Spleen (tissue), 11 donors: ENCODE results near the gene MYO3B. TPM values are rescaled to one million over a fixed set of nuclear protein-coding genes. Genes with fewer than 3 reads are reported as not detected.

Experiments used
- DNase-seq: peaks from one replicate; pipeline ENCODE4 v3.0.0-alpha.2; 2020
- H3K27ac ChIP-seq, 8 donors: fragments of 200-600 bp; sonication (generic) in 7 of 8; 1 replicate in 4 of 8; 2 replicates in 4 of 8; pipeline versions ENCODE4 v1.5.0 to v1.8.0; 2016 to 2021; ENCODE audit warnings: inconsistent platforms in 4 of 8, mild to moderate bottlenecking in 4 of 8, moderate library complexity in 1 of 8
- H3K27me3 ChIP-seq, 7 donors: fragments of 200-600 bp; sonication (generic) in 6 of 7; replicated peaks in 1 of 7; 1 replicate in 4 of 7; 2 replicates in 3 of 7; pipeline versions ENCODE4 v1.5.0 to v1.8.0; 2016 to 2021; ENCODE audit warnings: inconsistent platforms in 3 of 7, mild to moderate bottlenecking in 1 of 7
- H3K36me3 ChIP-seq, 6 donors: fragments of 200-600 bp; sonication (generic) in 5 of 6; 1 replicate in 4 of 6; 2 replicates in 2 of 6; pipeline versions ENCODE4 v1.5.0 to v1.8.0; 2016 to 2021; ENCODE audit warnings: inconsistent platforms in 2 of 6
- H3K4me1 ChIP-seq, 6 donors: fragments of 200-600 bp; sonication (generic) in 5 of 6; 1 replicate in 3 of 6; 2 replicates in 3 of 6; pipeline versions ENCODE4 v1.5.0 to v1.8.0; 2016 to 2021; ENCODE audit warnings: inconsistent platforms in 3 of 6
- H3K4me3 ChIP-seq, 8 donors: fragments of 200-600 bp; sonication (generic) in 7 of 8; 1 replicate in 4 of 8; 2 replicates in 4 of 8; pipeline versions ENCODE4 v1.5.0 to v1.8.0; 2016 to 2021; ENCODE audit warnings: inconsistent platforms in 4 of 8, mild to moderate bottlenecking in 4 of 8, moderate library complexity in 2 of 8
- H3K9me3 ChIP-seq, 8 donors: fragments of 200-600 bp; sonication (generic) in 7 of 8; 1 replicate in 4 of 8; 2 replicates in 4 of 8; pipeline versions ENCODE4 v1.5.0 to v1.8.0; 2016 to 2021; ENCODE audit warnings: inconsistent platforms in 4 of 8
- POLR2A ChIP-seq, 3 donors: fragments of 450-650 bp; IDR thresholded peaks; one replicate each; pipeline ENCODE4 v1.5.1; 2017; ENCODE audit warnings: antibody characterized with exemption in 3 of 3, mild to moderate bottlenecking in 1 of 3
- POLR2AphosphoS5 ChIP-seq, 3 donors: sonication (generic); formaldehyde crosslinking; IDR thresholded peaks; one replicate each; pipeline ENCODE4 v1.5.1; 2017; ENCODE audit warnings: antibody characterized with exemption in 3 of 3
- WGBS, 5 donors: extraction: QIAGEN DNeasy Blood & Tissue Kit in 3 of 5; methylation state at CpG; one replicate each; pipeline versions ENCODE4 v1.1.5 to v1.1.7; 2013 to 2018; 5-methylcytosine and 5-hydroxymethylcytosine counted together
- intact Hi-C: fragments of 100-400 bp; cut with DNase I; formaldehyde crosslinking; loops from one replicate; pipeline ENCODE4 v1.15.0; 2023; ENCODE audit warnings: low total_unique reads
- polyA plus RNA-seq, 3 donors: library from polyadenylated mRNA; stranded (reverse); fragments of 200-250 nt; gene quantifications; one replicate each; pipeline ENCODE4 v1.2.1, GENCODE V29; 2013
- total RNA-seq, 7 donors: library from RNA; depleted of rRNA in 3 of 7; stranded (reverse); fragments of >200 nt in 3 of 7; fragmentation: NEBNext Ultra II Directional in 4 of 7; extraction: Animal tissue kit (Norgen Biotek cat#: 25700) in 4 of 7; gene quantifications; one replicate each; pipeline versions ENCODE4 v1.1.0 to v1.2.1, GENCODE V29; 2016 to 2021
- TF ChIP-seq, protein P1 (sequence below), 11 experiments: fragments of 200-600 bp in 7 of 11; fragments of 450-650 bp in 4 of 11; sonication (generic) in 4 of 11; IDR thresholded peaks in 8 of 11; conservative IDR thresholded peaks in 3 of 11; 1 replicate in 7 of 11; 2 replicates in 4 of 11; pipeline versions ENCODE4 v1.4.0 to v1.8.0; 2016 to 2021; ENCODE audit warnings: antibody characterized with exemption in 11 of 11, inconsistent platforms in 4 of 11, mild to moderate bottlenecking in 1 of 11
- donor health status: healthy with polysubstance abuse.
- donor health status: DM: no; HTN: no; CAD: no; lungs with moderate emphysema.
- donor health status: DM: no; HTN: no; CAD: no.
- donor health status: Bipolar disorder and iron deficiency.
- donor health status: healthy.
- donor health status: DM: no; HTN: no; CAD: no.
- donor health status: DM: yes; HTN: yes; CAD: no.

Gene MYO3B
- total and polyA plus RNA-seq, 10 donors, result 0.03 to 2.0 (median 0.58) TPM; not detected in 4

GRCh38 chr2:170368370-170368769 is 190.4 kb downstream of the MYO3B start:
- WGBS, 5 donors, result 26 to 39% (median 28%) methylated on average over 5 of the region's 5 CpGs
- TF ChIP-seq, protein P1, sequence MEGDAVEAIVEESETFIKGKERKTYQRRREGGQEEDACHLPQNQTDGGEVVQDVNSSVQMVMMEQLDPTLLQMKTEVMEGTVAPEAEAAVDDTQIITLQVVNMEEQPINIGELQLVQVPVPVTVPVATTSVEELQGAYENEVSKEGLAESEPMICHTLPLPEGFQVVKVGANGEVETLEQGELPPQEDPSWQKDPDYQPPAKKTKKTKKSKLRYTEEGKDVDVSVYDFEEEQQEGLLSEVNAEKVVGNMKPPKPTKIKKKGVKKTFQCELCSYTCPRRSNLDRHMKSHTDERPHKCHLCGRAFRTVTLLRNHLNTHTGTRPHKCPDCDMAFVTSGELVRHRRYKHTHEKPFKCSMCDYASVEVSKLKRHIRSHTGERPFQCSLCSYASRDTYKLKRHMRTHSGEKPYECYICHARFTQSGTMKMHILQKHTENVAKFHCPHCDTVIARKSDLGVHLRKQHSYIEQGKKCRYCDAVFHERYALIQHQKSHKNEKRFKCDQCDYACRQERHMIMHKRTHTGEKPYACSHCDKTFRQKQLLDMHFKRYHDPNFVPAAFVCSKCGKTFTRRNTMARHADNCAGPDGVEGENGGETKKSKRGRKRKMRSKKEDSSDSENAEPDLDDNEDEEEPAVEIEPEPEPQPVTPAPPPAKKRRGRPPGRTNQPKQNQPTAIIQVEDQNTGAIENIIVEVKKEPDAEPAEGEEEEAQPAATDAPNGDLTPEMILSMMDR (IDR thresholded peaks at IDR 0.05 in 8 of 11, conservative IDR thresholded peaks at IDR 0.05 in 3 of 11), result no peak
- no peak for TF ChIP-seq POLR2AphosphoS5 (IDR thresholded peaks at IDR 0.05)
- no peak for TF ChIP-seq POLR2A (IDR thresholded peaks at IDR 0.05)
- Histone ChIP-seq H3K9me3 (no peaks in the 10 kb centered on the region), H3K4me3 (no peak overlapping the region), H3K27ac (no peak overlapping the region), H3K4me1 (peaks cover 0 to 6% (median 0%) of the 10 kb centered on the region in 6 donors), H3K27me3 (peaks cover 0 to 81% (median 29%) of the 10 kb centered on the region in 7 donors), H3K36me3 (no peaks in the 10 kb centered on the region)
- no peak for DNase-seq
- intact Hi-C loops, result loop anchor here (10.0 kb wide), 1 partner anchor 446 kb away; the partner anchor contains the start of gene GAD1

DNA sequence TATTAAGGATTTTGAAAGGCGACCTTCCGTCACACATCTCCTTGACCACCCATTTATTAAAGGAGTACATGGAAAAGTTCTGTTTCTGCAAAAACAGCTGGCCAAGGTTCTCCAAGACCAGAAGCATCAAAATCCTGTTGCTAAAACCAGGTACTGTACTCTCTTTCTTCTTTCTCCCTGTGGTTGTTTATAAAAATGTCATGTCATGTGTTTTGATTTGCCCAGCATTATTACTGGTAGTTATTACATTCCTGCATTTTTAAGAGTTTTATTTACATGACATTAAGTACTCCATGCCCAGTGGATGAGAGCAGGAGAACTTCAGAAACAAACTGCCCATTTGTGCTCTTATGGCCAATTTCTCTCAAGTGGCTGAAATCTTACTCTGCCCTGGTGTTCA is 191.3 kb downstream of the MYO3B start:
- Histone ChIP-seq H3K4me1 (peaks cover 0 to 6% (median 0%) of the 10 kb centered on the region in 6 donors), H3K27ac (no peak overlapping the region), H3K27me3 (peaks cover 0 to 80% (median 27%) of the 10 kb centered on the region in 7 donors), H3K4me3 (no peak overlapping the region), H3K9me3 (no peaks in the 10 kb centered on the region), H3K36me3 (no peaks in the 10 kb centered on the region)
- intact Hi-C loops, result loop anchor here (10.0 kb wide), 1 partner anchor 446 kb away; the partner anchor contains the start of gene GAD1
- TF ChIP-seq POLR2AphosphoS5 (IDR thresholded peaks at IDR 0.05), result no peak
- no peak for TF ChIP-seq POLR2A (IDR thresholded peaks at IDR 0.05)
- TF ChIP-seq, protein P1 (IDR thresholded peaks at IDR 0.05 in 8 of 11, conservative IDR thresholded peaks at IDR 0.05 in 3 of 11), result no peak
- WGBS, 5 donors, result 83 to 92% (median 87%) methylated on average over 2 of the region's 2 CpGs
- DNase-seq, result no peak

- TF ChIP-seq POLR2A (IDR thresholded peaks at IDR 0.05) (no peak), POLR2AphosphoS5 (IDR thresholded peaks at IDR 0.05) (no peak)
- TF ChIP-seq, protein P1 (IDR thresholded peaks at IDR 0.05 in 8 of 11, conservative IDR thresholded peaks at IDR 0.05 in 3 of 11), result peak in 1 of 11 experiments; percentile 20
- Histone ChIP-seq H3K4me3 (no peak overlapping the region), H3K27ac (no peak overlapping the region), H3K27me3 (peaks cover 0 to 73% (median 22%) of the 10 kb centered on the region in 7 donors), H3K4me1 (peaks cover 0 to 6% (median 0%) of the 10 kb centered on the region in 6 donors), H3K36me3 (no peaks in the 10 kb centered on the region), H3K9me3 (no peaks in the 10 kb centered on the region)
- intact Hi-C loops, result loop anchor here (10.0 kb wide), 1 partner anchor 445 kb away; the partner anchor contains the start of gene GAD1
- DNase-seq, result no peak
- WGBS, 5 donors, result 11 to 24% (median 21%) methylated on average over 1 of the region's 1 CpG
Measured at GRCh38 chr2:170369894-170370293, 191.9 kb downstream of the MYO3B start.

- Histone ChIP-seq H3K4me3 (no peak overlapping the region), H3K9me3 (no peaks in the 10 kb centered on the region), H3K27ac (no peak overlapping the region), H3K36me3 (no peaks in the 10 kb centered on the region), H3K27me3 (peaks cover 0 to 60% (median 22%) of the 10 kb centered on the region in 7 donors), H3K4me1 (peaks cover 0 to 6% (median 0%) of the 10 kb centered on the region in 6 donors)
- 45 to 51% (median 48%) methylated on average over 6 of the region's 6 CpGs for WGBS, 5 donors
- intact Hi-C loops, result no loop called here
- TF ChIP-seq POLR2AphosphoS5 (IDR thresholded peaks at IDR 0.05) (no peak), POLR2A (IDR thresholded peaks at IDR 0.05) (no peak)
- TF ChIP-seq, protein P1 (IDR thresholded peaks at IDR 0.05 in 8 of 11, conservative IDR thresholded peaks at IDR 0.05 in 3 of 11), result no peak
- no peak for DNase-seq
Measured at GRCh38 chr2:170371231-170371998, 193.5 kb downstream of the MYO3B start.
